ENCODE data around the gene HP1BP3.

DNA sequence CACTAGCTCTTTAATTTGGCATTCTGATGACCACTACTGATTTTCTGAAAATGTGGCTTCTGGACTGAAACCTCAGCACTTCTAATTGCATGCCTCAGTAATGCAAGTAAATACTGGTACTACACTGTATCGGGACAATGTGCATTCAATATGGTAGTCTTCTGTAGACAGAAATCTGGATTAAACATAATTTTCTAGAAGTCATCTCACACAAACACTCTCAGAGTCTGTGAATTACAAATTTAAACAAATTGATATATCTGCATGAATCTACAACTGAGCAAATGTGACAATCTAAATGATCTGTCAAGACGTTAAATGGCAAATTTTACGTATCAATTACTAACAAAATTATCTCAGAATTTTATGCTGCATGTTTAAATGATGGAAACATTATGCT, 23.7 kb downstream of the HP1BP3 start:
- TF ChIP-seq, protein P1, sequence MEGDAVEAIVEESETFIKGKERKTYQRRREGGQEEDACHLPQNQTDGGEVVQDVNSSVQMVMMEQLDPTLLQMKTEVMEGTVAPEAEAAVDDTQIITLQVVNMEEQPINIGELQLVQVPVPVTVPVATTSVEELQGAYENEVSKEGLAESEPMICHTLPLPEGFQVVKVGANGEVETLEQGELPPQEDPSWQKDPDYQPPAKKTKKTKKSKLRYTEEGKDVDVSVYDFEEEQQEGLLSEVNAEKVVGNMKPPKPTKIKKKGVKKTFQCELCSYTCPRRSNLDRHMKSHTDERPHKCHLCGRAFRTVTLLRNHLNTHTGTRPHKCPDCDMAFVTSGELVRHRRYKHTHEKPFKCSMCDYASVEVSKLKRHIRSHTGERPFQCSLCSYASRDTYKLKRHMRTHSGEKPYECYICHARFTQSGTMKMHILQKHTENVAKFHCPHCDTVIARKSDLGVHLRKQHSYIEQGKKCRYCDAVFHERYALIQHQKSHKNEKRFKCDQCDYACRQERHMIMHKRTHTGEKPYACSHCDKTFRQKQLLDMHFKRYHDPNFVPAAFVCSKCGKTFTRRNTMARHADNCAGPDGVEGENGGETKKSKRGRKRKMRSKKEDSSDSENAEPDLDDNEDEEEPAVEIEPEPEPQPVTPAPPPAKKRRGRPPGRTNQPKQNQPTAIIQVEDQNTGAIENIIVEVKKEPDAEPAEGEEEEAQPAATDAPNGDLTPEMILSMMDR (IDR thresholded peaks at IDR 0.05 in 4 of 5, conservative IDR thresholded peaks at IDR 0.05 in 1 of 5): no peak
- TF ChIP-seq POLR2A (IDR thresholded peaks at IDR 0.05): no peak

Data from gastrocnemius medialis (tissue), 4 donors.